ENCODE results near the gene LLGL1. TPM values are rescaled to one million over a fixed set of nuclear protein-coding genes. Genes with fewer than 3 reads are reported as not detected.
A peak's percentile ranks its signal among the peaks of the same experiment; 100 is the strongest.

LLGL1 gene
- polyA plus RNA-seq, 3 donors: 0.52 to 10.8 (median 0.76) TPM

GRCh38 chr17:18194804-18195203, 30.6 kb upstream of the LLGL1 start:
- intact Hi-C loops (cut with micrococcal nuclease): no loop called here
- TF ChIP-seq, protein P1, sequence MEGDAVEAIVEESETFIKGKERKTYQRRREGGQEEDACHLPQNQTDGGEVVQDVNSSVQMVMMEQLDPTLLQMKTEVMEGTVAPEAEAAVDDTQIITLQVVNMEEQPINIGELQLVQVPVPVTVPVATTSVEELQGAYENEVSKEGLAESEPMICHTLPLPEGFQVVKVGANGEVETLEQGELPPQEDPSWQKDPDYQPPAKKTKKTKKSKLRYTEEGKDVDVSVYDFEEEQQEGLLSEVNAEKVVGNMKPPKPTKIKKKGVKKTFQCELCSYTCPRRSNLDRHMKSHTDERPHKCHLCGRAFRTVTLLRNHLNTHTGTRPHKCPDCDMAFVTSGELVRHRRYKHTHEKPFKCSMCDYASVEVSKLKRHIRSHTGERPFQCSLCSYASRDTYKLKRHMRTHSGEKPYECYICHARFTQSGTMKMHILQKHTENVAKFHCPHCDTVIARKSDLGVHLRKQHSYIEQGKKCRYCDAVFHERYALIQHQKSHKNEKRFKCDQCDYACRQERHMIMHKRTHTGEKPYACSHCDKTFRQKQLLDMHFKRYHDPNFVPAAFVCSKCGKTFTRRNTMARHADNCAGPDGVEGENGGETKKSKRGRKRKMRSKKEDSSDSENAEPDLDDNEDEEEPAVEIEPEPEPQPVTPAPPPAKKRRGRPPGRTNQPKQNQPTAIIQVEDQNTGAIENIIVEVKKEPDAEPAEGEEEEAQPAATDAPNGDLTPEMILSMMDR (IDR thresholded peaks at IDR 0.05): no peak
- 77% methylated on average over 3 of the region's 4 CpGs for WGBS (ENCODE audit: insufficient coverage)
- Mint-ChIP-seq H3K27me3 (ENCODE audit: low read depth in 3 of 3) (no peaks in the 10 kb centered on the region), H3K4me1 (peaks cover 18% of the 10 kb centered on the region), H3K9me3 (no peaks in the 10 kb centered on the region), H3K4me3 (no peak overlapping the region), H3K27ac (peak overlapping the region in 2 of 7 donors; percentile 21 to 64), H3K36me3 (peaks cover 59 to 88% of the 10 kb centered on the region in 2 donors)
- Histone ChIP-seq H3K9ac (ENCODE audit: insufficient read depth, low read length, poor library complexity, severe bottlenecking) (no peak overlapping the region), H2AFZ (ENCODE audit: insufficient read depth, low read depth, low read length, poor library complexity, severe bottlenecking) (no peak overlapping the region), H3K4me1 (ENCODE audit: control insufficient read depth in 1 of 2, insufficient read depth in 2 of 2, low read length in 2 of 2) (peaks cover 0 to 10% of the 10 kb centered on the region in 2 donors), H3K4me2 (replicated peaks; ENCODE audit: extremely low read depth, low read length, poor library complexity, severe bottlenecking) (no peak overlapping the region), H3K9me3 (replicated peaks in 1 of 2; ENCODE audit: control insufficient read depth in 1 of 2, insufficient read depth in 1 of 2, low read length in 2 of 2) (no peaks in the 10 kb centered on the region), H3K27me3 (ENCODE audit: control insufficient read depth in 2 of 2, insufficient read depth in 2 of 2, low read length in 2 of 2) (no peaks in the 10 kb centered on the region), H3K4me3 (replicated peaks in 1 of 3; ENCODE audit: low read depth in 2 of 3, low read length in 3 of 3) (no peak overlapping the region), H3K79me2 (ENCODE audit: insufficient read depth, low read length) (peaks cover 98% of the 10 kb centered on the region), H3K36me3 (replicated peaks in 1 of 2; ENCODE audit: control insufficient read depth in 1 of 2, insufficient read depth in 2 of 2, low read length in 2 of 2) (peaks cover 61 to 88% of the 10 kb centered on the region in 2 donors), H3K27ac (ENCODE audit: low read depth in 1 of 2, low read length in 2 of 2) (no peak overlapping the region), H4K20me1 (ENCODE audit: insufficient read depth, low read length) (peaks cover 100% of the 10 kb centered on the region)
- no peak for DNase-seq

DNA sequence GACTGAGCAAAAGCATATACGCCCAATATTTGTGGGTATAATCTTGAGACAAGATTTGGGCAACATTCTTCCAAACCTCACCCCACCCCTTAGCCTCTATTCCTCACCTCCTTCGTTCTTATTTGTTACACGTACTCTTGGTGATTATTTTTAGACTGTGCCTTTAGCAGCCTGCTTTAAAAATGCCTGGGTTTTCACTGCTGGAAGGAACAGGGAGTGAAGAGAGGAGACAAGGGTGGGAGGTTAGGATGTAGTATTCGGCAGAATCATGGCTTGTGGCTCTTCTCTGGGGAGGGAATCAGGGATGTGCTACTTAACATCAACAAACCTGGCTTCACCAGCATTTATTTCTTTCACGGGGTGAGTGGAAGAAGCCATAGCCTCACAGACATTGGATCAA, 30.2 kb upstream of the LLGL1 start:
- H3K9me3 ChIP-seq (replicated peaks in 1 of 2; ENCODE audit: control insufficient read depth in 1 of 2, insufficient read depth in 1 of 2, low read length in 2 of 2): no peaks in the 10 kb centered on the region
- H3K27ac ChIP-seq (ENCODE audit: low read depth in 1 of 2, low read length in 2 of 2): no peak overlapping the region
- no peak overlapping the region for H3K4me3 ChIP-seq (replicated peaks in 1 of 3; ENCODE audit: low read depth in 2 of 3, low read length in 3 of 3)
- no peak overlapping the region for H3K9ac ChIP-seq (ENCODE audit: insufficient read depth, low read length, poor library complexity, severe bottlenecking)
- peaks cover 0 to 7% of the 10 kb centered on the region in 2 donors for H3K4me1 ChIP-seq (ENCODE audit: control insufficient read depth in 1 of 2, insufficient read depth in 2 of 2, low read length in 2 of 2)
- WGBS (ENCODE audit: insufficient coverage): no CpG with 5 or more reads among the region's 5 CpGs
- no peak overlapping the region for H3K4me3 Mint-ChIP-seq
- TF ChIP-seq, protein P1 (IDR thresholded peaks at IDR 0.05): no peak
- peak overlapping the region in 2 of 7 donors; percentile 7 to 21 for H3K27ac Mint-ChIP-seq
- H3K4me2 ChIP-seq (replicated peaks; ENCODE audit: extremely low read depth, low read length, poor library complexity, severe bottlenecking): no peak overlapping the region
- H4K20me1 ChIP-seq (ENCODE audit: insufficient read depth, low read length): peaks cover 100% of the 10 kb centered on the region
- H2AFZ ChIP-seq (ENCODE audit: insufficient read depth, low read depth, low read length, poor library complexity, severe bottlenecking): no peak overlapping the region
- peaks cover 97% of the 10 kb centered on the region for H3K79me2 ChIP-seq (ENCODE audit: insufficient read depth, low read length)
- no peaks in the 10 kb centered on the region for H3K27me3 ChIP-seq (ENCODE audit: control insufficient read depth in 2 of 2, insufficient read depth in 2 of 2, low read length in 2 of 2)
- peaks cover 64 to 89% of the 10 kb centered on the region in 2 donors for H3K36me3 ChIP-seq (replicated peaks in 1 of 2; ENCODE audit: control insufficient read depth in 1 of 2, insufficient read depth in 2 of 2, low read length in 2 of 2)
- H3K36me3 Mint-ChIP-seq: peaks cover 60 to 90% of the 10 kb centered on the region in 2 donors
- intact Hi-C loops (cut with micrococcal nuclease): no loop called here
- no peaks in the 10 kb centered on the region for H3K27me3 Mint-ChIP-seq (ENCODE audit: low read depth in 3 of 3)
- no peaks in the 10 kb centered on the region for H3K9me3 Mint-ChIP-seq
- H3K4me1 Mint-ChIP-seq: peaks cover 15% of the 10 kb centered on the region
- DNase-seq: no peak
